WTC11 (cell line): ENCODE results near the gene DARS1. TPM values are rescaled to one million over a fixed set of nuclear protein-coding genes. Genes with fewer than 3 reads are reported as not detected.

Experiments used
- ATAC-seq: fragments of 200-7000 bp; cut with Tn5 transposase; 2 replicates; pipeline ENCODE4 v1.10.0; 2021; ENCODE audit warnings: mild to moderate bottlenecking, moderate library complexity
- CTCF ChIA-PET: fragments of 300-600 bp; sonication (Branson Sonifier 250); formaldehyde crosslinking; loops from one replicate; lab custom pipeline; 2021; ENCODE audit warnings: antibody characterized with exemption; lab: Charles Lee
- POLR2A ChIA-PET: fragments of 350-600 bp; sonication (Branson Sonifier 250); formaldehyde crosslinking; loops from one replicate; lab custom pipeline; 2021; ENCODE audit warnings: antibody characterized with exemption; lab: Charles Lee
- DNase-seq: peaks from one replicate; pipeline ENCODE4 v3.0.0; 2021; ENCODE audit warnings: low spot score
- H3K27ac Mint-ChIP-seq: 2 replicates; pipeline ENCODE4 v1.8.0; 2021; ENCODE audit warnings: mixed read lengths
- H3K27me3 Mint-ChIP-seq: 2 replicates; pipeline ENCODE4 v1.8.0; 2021; ENCODE audit warnings: low read depth, mild to moderate bottlenecking, moderate library complexity, mixed read lengths
- H3K36me3 Mint-ChIP-seq: 2 replicates; pipeline ENCODE4 v1.8.0; 2021; ENCODE audit warnings: mixed read lengths
- H3K4me1 Mint-ChIP-seq: 2 replicates; pipeline ENCODE4 v1.8.0; 2022; ENCODE audit warnings: mixed read lengths
- H3K4me3 Mint-ChIP-seq: 2 replicates; pipeline ENCODE4 v1.8.0; 2021; ENCODE audit warnings: mild to moderate bottlenecking, moderate library complexity, mixed read lengths
- H3K9me3 Mint-ChIP-seq: 2 replicates; pipeline ENCODE4 v1.8.0; 2021; ENCODE audit warnings: mixed read lengths
- IRF2 ChIP-seq: sonication (generic); formaldehyde crosslinking; IDR thresholded peaks from 2 replicates; pipeline ENCODE4 v1.8.0; 2022; ENCODE audit warnings: low read depth, missing genetic modification reagents, borderline replicate concordance
- NFYB ChIP-seq: sonication (generic); formaldehyde crosslinking; conservative IDR thresholded peaks from 2 replicates; pipeline ENCODE4 v1.8.0; 2022; ENCODE audit warnings: low read depth, missing genetic modification reagents
- SP1 ChIP-seq: sonication (generic); formaldehyde crosslinking; conservative IDR thresholded peaks from 2 replicates; pipeline ENCODE4 v1.8.1; 2022; ENCODE audit warnings: missing genetic modification reagents
- TEAD4 ChIP-seq: sonication (generic); formaldehyde crosslinking; IDR thresholded peaks from 2 replicates; pipeline ENCODE4 v1.8.0; 2022; ENCODE audit warnings: mild to moderate bottlenecking, missing genetic modification reagents
- ZNF121 ChIP-seq: sonication (generic); formaldehyde crosslinking; IDR thresholded peaks from 2 replicates; pipeline ENCODE4 v1.8.0; 2023; ENCODE audit warnings: missing genetic modification reagents
- ZNF232 ChIP-seq: sonication (generic); formaldehyde crosslinking; IDR thresholded peaks from 2 replicates; pipeline ENCODE4 v1.8.0; 2022; ENCODE audit warnings: mild to moderate bottlenecking, missing genetic modification reagents
- ZNF317 ChIP-seq: sonication (generic); formaldehyde crosslinking; IDR thresholded peaks from 2 replicates; pipeline ENCODE4 v1.8.1; 2023; ENCODE audit warnings: low read depth, mild to moderate bottlenecking, moderate library complexity, missing genetic modification reagents, borderline replicate concordance
- ZNF416 ChIP-seq: fragments of 250-450 bp; sonication (Bioruptor Pico); IDR thresholded peaks from 2 replicates; pipeline ENCODE4 v1.9.0; 2021; ENCODE audit warnings: mild to moderate bottlenecking, inconsistent platforms
- ZNF671 ChIP-seq: fragments of 250-450 bp; sonication (Bioruptor Pico); IDR thresholded peaks from 2 replicates; pipeline ENCODE4 v1.8.0; 2021; ENCODE audit warnings: mild to moderate bottlenecking
- total RNA-seq: library from RNA; stranded (reverse); gene quantifications from 3 replicates; pipeline ENCODE4 v1.2.3, GENCODE V29; 2021
- TF ChIP-seq, protein P1 (sequence below): fragments of 250-450 bp; sonication (Bioruptor Pico); IDR thresholded peaks from 2 replicates; pipeline ENCODE4 v1.9.0; 2021; ENCODE audit warnings: mild to moderate bottlenecking
- TF ChIP-seq, protein P2 (sequence below): fragments of 250-450 bp; sonication (Bioruptor Pico); IDR thresholded peaks from 2 replicates; pipeline ENCODE4 v1.8.0; 2021; ENCODE audit warnings: mild to moderate bottlenecking
- TF ChIP-seq, protein P3 (sequence below): sonication (generic); formaldehyde crosslinking; IDR thresholded peaks from 2 replicates; pipeline ENCODE4 v1.8.0; 2022; ENCODE audit warnings: missing genetic modification reagents
- TF ChIP-seq, protein P4 (sequence below): sonication (generic); formaldehyde crosslinking; IDR thresholded peaks from 2 replicates; pipeline ENCODE4 v1.8.0; 2022; ENCODE audit warnings: mild to moderate bottlenecking, missing genetic modification reagents
- TF ChIP-seq, protein P5 (sequence below): sonication (generic); formaldehyde crosslinking; IDR thresholded peaks from 2 replicates; pipeline ENCODE4 v1.8.0; 2022; ENCODE audit warnings: mild to moderate bottlenecking, missing genetic modification reagents

Gene DARS1
- total RNA-seq, 1 experiment from 2014 or later: 80.9 TPM

DNA sequence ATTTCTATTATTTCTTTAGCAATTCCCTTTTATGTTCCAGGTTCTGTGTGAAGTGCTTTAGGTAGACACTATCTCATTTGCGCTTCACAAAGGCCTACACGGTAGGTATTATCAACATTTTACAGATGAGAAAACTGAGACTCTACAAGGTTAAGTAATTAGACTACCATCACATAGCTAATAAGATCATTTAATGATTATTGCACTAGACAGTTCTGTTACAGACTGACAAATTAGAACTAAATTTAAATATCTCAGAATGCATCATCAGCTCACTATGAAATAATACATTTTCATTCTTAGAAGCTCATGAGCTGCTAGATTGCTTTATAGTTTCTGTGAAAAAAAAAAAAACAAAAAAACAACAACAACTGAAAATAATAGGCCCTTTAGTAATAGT is 37.9 kb downstream of the DARS1 start (continued):
- TF ChIP-seq, protein P1, sequence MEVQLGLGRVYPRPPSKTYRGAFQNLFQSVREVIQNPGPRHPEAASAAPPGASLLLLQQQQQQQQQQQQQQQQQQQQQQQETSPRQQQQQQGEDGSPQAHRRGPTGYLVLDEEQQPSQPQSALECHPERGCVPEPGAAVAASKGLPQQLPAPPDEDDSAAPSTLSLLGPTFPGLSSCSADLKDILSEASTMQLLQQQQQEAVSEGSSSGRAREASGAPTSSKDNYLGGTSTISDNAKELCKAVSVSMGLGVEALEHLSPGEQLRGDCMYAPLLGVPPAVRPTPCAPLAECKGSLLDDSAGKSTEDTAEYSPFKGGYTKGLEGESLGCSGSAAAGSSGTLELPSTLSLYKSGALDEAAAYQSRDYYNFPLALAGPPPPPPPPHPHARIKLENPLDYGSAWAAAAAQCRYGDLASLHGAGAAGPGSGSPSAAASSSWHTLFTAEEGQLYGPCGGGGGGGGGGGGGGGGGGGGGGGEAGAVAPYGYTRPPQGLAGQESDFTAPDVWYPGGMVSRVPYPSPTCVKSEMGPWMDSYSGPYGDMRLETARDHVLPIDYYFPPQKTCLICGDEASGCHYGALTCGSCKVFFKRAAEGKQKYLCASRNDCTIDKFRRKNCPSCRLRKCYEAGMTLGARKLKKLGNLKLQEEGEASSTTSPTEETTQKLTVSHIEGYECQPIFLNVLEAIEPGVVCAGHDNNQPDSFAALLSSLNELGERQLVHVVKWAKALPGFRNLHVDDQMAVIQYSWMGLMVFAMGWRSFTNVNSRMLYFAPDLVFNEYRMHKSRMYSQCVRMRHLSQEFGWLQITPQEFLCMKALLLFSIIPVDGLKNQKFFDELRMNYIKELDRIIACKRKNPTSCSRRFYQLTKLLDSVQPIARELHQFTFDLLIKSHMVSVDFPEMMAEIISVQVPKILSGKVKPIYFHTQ (CRISPR knock-in tag): no peak

GRCh38 chr2:135945526-135945925 is 39.9 kb downstream of the DARS1 start:
- Mint-ChIP-seq H3K36me3 (peaks cover 25% of the 10 kb centered on the region), H3K4me3 (no peak overlapping the region), H3K27ac (no peak overlapping the region), H3K4me1 (peaks cover 12% of the 10 kb centered on the region), H3K9me3 (peaks cover 7% of the 10 kb centered on the region), H3K27me3 (no peaks in the 10 kb centered on the region)
- ChIA-PET CTCF (no interaction called here), POLR2A (interaction anchor here (0.7 kb wide), 1 partner anchor 11 kb away, joined by 3 read pairs; no protein-coding TSS in a partner anchor)
- TF ChIP-seq ZNF671 (CRISPR knock-in tag) (no peak), IRF2 (CRISPR knock-in tag) (no peak), SP1 (CRISPR knock-in tag) (no peak), ZNF416 (CRISPR knock-in tag) (no peak), TEAD4 (CRISPR knock-in tag) (no peak), ZNF232 (no peak), NFYB (CRISPR knock-in tag) (no peak), ZNF317 (CRISPR knock-in tag) (no peak), ZNF121 (CRISPR knock-in tag) (no peak)
- TF ChIP-seq, protein P2, sequence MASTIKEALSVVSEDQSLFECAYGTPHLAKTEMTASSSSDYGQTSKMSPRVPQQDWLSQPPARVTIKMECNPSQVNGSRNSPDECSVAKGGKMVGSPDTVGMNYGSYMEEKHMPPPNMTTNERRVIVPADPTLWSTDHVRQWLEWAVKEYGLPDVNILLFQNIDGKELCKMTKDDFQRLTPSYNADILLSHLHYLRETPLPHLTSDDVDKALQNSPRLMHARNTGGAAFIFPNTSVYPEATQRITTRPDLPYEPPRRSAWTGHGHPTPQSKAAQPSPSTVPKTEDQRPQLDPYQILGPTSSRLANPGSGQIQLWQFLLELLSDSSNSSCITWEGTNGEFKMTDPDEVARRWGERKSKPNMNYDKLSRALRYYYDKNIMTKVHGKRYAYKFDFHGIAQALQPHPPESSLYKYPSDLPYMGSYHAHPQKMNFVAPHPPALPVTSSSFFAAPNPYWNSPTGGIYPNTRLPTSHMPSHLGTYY (CRISPR knock-in tag): no peak
- TF ChIP-seq, protein P3, sequence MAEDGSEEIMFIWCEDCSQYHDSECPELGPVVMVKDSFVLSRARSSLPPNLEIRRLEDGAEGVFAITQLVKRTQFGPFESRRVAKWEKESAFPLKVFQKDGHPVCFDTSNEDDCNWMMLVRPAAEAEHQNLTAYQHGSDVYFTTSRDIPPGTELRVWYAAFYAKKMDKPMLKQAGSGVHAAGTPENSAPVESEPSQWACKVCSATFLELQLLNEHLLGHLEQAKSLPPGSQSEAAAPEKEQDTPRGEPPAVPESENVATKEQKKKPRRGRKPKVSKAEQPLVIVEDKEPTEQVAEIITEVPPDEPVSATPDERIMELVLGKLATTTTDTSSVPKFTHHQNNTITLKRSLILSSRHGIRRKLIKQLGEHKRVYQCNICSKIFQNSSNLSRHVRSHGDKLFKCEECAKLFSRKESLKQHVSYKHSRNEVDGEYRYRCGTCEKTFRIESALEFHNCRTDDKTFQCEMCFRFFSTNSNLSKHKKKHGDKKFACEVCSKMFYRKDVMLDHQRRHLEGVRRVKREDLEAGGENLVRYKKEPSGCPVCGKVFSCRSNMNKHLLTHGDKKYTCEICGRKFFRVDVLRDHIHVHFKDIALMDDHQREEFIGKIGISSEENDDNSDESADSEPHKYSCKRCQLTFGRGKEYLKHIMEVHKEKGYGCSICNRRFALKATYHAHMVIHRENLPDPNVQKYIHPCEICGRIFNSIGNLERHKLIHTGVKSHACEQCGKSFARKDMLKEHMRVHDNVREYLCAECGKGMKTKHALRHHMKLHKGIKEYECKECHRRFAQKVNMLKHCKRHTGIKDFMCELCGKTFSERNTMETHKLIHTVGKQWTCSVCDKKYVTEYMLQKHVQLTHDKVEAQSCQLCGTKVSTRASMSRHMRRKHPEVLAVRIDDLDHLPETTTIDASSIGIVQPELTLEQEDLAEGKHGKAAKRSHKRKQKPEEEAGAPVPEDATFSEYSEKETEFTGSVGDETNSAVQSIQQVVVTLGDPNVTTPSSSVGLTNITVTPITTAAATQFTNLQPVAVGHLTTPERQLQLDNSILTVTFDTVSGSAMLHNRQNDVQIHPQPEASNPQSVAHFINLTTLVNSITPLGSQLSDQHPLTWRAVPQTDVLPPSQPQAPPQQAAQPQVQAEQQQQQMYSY (CRISPR knock-in tag): no peak
- TF ChIP-seq, protein P4, sequence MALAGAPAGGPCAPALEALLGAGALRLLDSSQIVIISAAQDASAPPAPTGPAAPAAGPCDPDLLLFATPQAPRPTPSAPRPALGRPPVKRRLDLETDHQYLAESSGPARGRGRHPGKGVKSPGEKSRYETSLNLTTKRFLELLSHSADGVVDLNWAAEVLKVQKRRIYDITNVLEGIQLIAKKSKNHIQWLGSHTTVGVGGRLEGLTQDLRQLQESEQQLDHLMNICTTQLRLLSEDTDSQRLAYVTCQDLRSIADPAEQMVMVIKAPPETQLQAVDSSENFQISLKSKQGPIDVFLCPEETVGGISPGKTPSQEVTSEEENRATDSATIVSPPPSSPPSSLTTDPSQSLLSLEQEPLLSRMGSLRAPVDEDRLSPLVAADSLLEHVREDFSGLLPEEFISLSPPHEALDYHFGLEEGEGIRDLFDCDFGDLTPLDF (CRISPR knock-in tag): no peak
- ATAC-seq (no peak), DNase-seq (no peak)

GRCh38 chr2:135944625-135945024 is 40.8 kb downstream of the DARS1 start:
- no peak for ATAC-seq

More at GRCh38 chr2:135944625-135945024, 40.8 kb downstream of the DARS1 start:
- Mint-ChIP-seq H3K27me3 (no peaks in the 10 kb centered on the region), H3K36me3 (peaks cover 33% of the 10 kb centered on the region), H3K27ac (no peak overlapping the region), H3K4me3 (no peak overlapping the region), H3K9me3 (peaks cover 8% of the 10 kb centered on the region), H3K4me1 (peaks cover 17% of the 10 kb centered on the region)
- CTCF ChIA-PET: no interaction called here
- TF ChIP-seq, protein P5, sequence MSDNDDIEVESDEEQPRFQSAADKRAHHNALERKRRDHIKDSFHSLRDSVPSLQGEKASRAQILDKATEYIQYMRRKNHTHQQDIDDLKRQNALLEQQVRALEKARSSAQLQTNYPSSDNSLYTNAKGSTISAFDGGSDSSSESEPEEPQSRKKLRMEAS (CRISPR knock-in tag): no peak
- DNase-seq: no peak
- POLR2A ChIA-PET: no interaction called here
